Measurements from ENCODE around the gene ADAM22.
"Not testable (repeated sequence)": the region's sequence is repeated elsewhere in the genome, so short reads cannot be mapped to it uniquely, and the experiment has no call there.

ADAM22 gene

GRCh38 chr7:88111140-88111743 lies 177.2 kb downstream of the ADAM22 start:
- no peak for DNase-seq

- no peak for DNase-seq
Measured at GRCh38 chr7:88111954-88112471, 178.0 kb downstream of the ADAM22 start.

- DNase-seq, result no peak
Measured at GRCh38 chr7:88115258-88115796, 181.3 kb downstream of the ADAM22 start.

DNA sequence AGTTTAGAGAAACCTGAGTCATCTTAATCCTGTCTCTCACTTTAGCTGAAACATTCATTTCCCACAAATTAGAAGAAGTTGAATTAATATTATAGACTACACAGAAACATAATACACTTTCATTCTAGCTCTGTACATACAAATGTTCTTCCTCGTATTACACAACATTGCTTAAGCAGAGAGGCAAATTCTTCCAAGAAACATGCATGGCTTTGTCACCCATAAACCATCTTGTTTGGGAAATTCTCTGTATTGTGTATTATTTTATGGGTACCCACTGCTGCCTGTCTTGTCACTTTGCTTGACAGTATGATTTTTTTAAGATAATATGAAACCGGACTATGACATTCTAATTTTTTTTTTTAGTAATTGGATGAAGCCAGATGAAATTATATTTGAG lies 181.8 kb downstream of the ADAM22 start:
- DNase-seq, result no peak

- DNase-seq, result no peak
Measured at GRCh38 chr7:88116235-88116795, 182.3 kb downstream of the ADAM22 start.

DNA sequence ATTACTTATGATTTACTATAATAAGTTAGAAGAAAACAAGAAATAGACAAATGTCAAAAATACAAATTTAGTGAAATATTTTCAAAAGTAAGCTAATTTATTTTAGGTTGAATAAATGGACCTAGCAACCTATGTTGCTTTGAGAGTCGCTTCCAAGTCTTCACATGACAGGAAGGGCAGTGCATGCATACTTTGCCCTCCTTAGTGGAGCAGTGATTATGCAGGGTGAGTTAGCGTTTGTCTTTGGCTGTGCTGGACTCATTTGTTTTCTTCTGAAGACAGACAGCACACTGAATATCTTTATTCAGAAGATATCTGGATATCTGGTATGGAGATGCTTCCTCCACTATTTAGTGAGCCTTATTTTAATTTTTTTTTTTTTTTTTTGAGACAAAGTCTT lies 183.3 kb downstream of the ADAM22 start:
- no peak for DNase-seq

GRCh38 chr7:88121335-88121734 lies 187.3 kb downstream of the ADAM22 start:
- no peak for DNase-seq

GRCh38 chr7:88127637-88128290 lies 193.7 kb downstream of the ADAM22 start:
- DNase-seq, result no peak

GRCh38 chr7:88132725-88133124 lies 198.7 kb downstream of the ADAM22 start:
- DNase-seq, result no peak

- no peak for DNase-seq
Measured at GRCh38 chr7:88140947-88141346, 206.9 kb downstream of the ADAM22 start.

- DNase-seq, result no peak
Measured at GRCh38 chr7:88141479-88141878, 207.4 kb downstream of the ADAM22 start.

- DNase-seq, result no peak
Measured at GRCh38 chr7:88141953-88142352, 207.9 kb downstream of the ADAM22 start.

DNA sequence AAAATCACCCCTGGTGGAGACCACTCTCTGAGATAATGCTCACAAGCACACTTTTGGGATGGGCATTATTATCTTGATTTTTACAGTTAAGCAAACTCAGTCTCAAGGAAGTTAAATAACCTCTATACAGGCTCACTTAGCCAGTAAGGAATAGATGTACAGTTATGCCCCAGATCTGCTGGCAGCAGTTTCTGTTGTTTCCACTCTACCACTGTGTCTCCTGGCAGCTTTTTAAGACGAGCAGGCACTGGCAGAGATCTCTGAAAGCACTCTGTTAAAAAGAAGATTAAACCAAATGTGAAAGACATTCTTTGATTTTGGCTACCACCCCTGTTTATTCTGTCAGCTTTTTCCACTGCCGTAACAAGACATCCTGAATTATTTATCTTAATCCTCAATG lies 212.6 kb downstream of the ADAM22 start:
- no peak for DNase-seq

- no peak for DNase-seq
Measured at GRCh38 chr7:88147341-88147740, 213.3 kb downstream of the ADAM22 start.

DNA sequence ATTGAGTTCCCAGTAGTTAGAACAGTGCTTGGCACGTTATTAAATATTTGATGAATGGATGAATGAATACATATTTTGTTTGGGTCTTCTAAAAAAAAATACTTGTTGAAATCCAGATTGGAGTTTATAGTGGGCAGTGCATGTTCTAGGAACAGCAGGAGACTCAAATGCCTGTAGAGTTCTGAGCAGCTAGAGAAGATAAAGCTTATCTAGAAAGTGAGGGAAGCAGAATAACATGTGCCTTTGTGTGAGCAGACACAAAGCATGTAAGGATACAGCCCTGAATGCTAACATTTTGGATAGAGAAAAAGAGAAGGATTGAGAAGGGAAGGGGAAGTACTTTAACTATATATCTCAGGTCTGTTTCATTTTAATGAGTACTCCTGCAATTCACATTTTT lies 213.9 kb downstream of the ADAM22 start:
- DNase-seq, result no peak

- DNase-seq, result no peak
Measured at GRCh38 chr7:88150033-88150432, 216.0 kb downstream of the ADAM22 start.

DNA sequence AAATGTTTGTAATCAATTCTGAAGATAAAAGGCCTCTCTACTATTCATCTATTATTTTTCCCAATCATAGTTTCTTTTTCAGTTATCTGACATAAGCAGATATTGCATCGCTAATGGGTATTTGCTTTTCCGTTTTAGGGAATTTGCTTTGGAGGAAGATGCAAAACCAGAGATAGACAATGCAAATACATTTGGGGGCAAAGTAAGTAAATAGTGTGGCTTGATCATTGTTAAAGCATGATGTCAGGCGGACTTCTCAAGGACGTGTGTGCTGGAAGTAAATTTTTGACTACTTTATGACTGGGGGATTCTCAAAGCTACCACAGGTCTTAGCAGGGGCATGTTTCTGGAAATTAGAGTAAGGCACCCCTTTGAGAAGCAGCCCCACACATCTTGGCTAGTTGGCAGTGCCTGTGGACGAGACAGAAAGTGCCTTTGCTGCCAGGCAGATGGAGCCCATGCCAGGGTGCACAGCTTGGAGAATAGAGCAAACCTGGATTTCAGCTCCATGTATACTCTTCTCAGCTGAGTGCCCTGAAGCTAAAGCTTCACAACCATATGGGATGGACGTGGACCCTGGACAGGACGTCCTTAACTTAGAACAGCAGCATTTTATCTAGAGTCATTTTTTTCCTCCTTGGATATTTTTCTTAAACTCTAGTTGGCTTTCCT lies 217.2 kb downstream of the ADAM22 start:
- DNase-seq, result no peak

DNA sequence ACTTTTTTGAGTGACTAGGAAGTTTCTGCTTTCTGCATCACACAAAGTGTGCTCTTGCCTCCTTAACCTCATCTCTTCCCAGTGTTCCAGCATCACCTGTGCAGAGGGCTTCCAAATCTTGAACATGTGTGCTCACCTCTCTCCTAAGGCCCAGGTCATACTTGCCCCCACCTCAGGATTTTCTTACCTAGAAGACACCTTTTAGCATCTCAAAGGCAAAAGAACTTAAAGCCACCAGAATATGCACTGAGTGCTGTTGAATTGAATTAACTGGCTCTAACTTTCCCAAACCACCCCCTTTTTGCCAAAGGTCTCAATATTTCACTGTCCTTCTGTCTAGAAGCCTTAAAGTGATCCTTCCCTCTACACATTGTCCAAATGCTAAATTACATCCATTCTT lies 219.3 kb downstream of the ADAM22 start:
- DNase-seq, result no peak

GRCh38 chr7:88155756-88156155 lies 221.7 kb downstream of the ADAM22 start:
- DNase-seq, result no peak

- DNase-seq, result no peak
Measured at GRCh38 chr7:88156356-88156755, 222.3 kb downstream of the ADAM22 start.

DNA sequence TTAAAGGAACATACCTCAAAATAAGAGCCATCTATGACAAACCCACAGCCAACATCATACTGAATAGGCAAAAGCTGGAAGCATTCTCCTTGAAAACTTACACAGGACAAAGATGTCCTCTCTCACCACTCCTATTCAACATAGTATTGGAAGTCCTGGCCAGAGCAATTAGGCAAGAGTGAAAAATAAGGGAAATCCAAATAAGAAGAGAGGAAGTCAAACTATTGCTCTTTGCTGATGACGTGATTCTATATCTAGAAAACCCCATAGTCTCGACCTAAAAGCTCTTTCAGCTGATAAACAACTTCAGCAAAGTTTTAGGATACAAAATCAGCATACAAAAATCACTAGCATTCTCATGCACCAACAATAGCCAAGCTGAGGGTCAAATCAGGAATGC lies 225.7 kb downstream of the ADAM22 start:
- not testable (repeated sequence) for DNase-seq

- no peak for DNase-seq
Measured at GRCh38 chr7:88165697-88166096, 231.6 kb downstream of the ADAM22 start.

- DNase-seq, result no peak
Measured at GRCh38 chr7:88167223-88167622, 233.2 kb downstream of the ADAM22 start.

DNA sequence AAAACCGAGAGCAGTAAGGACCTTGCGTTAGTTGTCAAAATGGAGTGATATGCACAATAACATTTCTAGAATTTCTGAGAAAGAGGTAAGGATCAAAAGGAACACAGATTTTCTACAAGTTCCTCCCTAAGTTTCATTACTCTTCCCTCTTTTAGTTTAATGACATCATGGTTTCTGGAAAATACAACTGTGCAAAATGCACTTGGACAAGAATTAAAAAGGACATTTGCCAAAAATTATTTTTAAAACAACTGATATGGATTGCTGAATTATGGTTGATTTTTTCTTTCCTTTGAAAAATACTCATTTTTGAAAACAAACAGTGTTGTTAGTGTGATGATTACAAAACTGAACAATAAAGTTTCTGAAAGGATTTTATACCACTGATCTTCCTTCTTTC lies 233.7 kb downstream of the ADAM22 start:
- no peak for DNase-seq
